Sigmoid colon (tissue), 7 donors: ENCODE data around the gene SPATA3. TPM values are rescaled to one million over a fixed set of nuclear protein-coding genes. Genes with fewer than 3 reads are reported as not detected.

Source experiments
- DNase-seq: peaks from one replicate; pipeline ENCODE4 v3.0.0-alpha.2; 2019
- H3K27ac ChIP-seq, 4 donors: fragments of 200-600 bp; sonication (generic); one replicate each; pipeline ENCODE4 v1.5.1; 2016 to 2019; ENCODE audit warnings: mild to moderate bottlenecking in 1 of 4
- H3K27me3 ChIP-seq, 3 donors: fragments of 200-600 bp; sonication (generic); one replicate each; pipeline ENCODE4 v1.5.1; 2019; ENCODE audit warnings: mild to moderate bottlenecking in 1 of 3
- H3K36me3 ChIP-seq, 4 donors: fragments of 200-600 bp; sonication (generic); one replicate each; pipeline ENCODE4 v1.5.1; 2016 to 2019
- H3K4me1 ChIP-seq, 4 donors: fragments of 200-600 bp; sonication (generic); one replicate each; pipeline ENCODE4 v1.5.1; 2017 to 2019
- H3K4me3 ChIP-seq, 4 donors: fragments of 200-600 bp; sonication (generic); one replicate each; pipeline ENCODE4 v1.5.1; 2017 to 2019; ENCODE audit warnings: mild to moderate bottlenecking in 2 of 4, moderate library complexity in 1 of 4
- H3K9me3 ChIP-seq, 4 donors: fragments of 200-600 bp in 3 of 4; sonication (generic) in 3 of 4; one replicate each; pipeline versions ENCODE4 v1.5.1 to v1.6.1; 2013 to 2019
- EP300 ChIP-seq, 4 donors: sonication (generic); formaldehyde crosslinking; IDR thresholded peaks; one replicate each; pipeline ENCODE4 v1.6.1; 2017; ENCODE audit warnings: antibody characterized with exemption in 4 of 4
- POLR2A ChIP-seq, 2 donors: fragments of 450-650 bp; IDR thresholded peaks; one replicate each; pipeline ENCODE4 v1.6.1; 2016; ENCODE audit warnings: antibody characterized with exemption in 2 of 2, mild to moderate bottlenecking in 2 of 2, moderate library complexity in 2 of 2
- POLR2AphosphoS5 ChIP-seq, 4 donors: sonication (generic); formaldehyde crosslinking; IDR thresholded peaks; one replicate each; pipeline ENCODE4 v1.6.1; 2017; ENCODE audit warnings: antibody characterized with exemption in 4 of 4
- WGBS, 2 donors: extraction: QIAGEN DNeasy Blood & Tissue Kit; methylation state at CpG; one replicate each; pipeline ENCODE4 v1.1.7; 2013; 5-methylcytosine and 5-hydroxymethylcytosine counted together
- intact Hi-C: fragments of 100-400 bp; cut with DNase I; formaldehyde crosslinking; loops from one replicate; pipeline ENCODE4 v1.15.1; 2023
- polyA plus RNA-seq, 3 donors: library from polyadenylated mRNA; stranded (reverse); fragments of 200-250 nt; gene quantifications; one replicate each; pipeline ENCODE4 v1.2.3, GENCODE V29; 2013
- total RNA-seq, 4 donors: library from RNA; depleted of rRNA; stranded (reverse); fragments of >200 nt; gene quantifications; one replicate each; pipeline ENCODE4 v1.1.0, GENCODE V29; 2016
- TF ChIP-seq, protein P1 (sequence below), 4 experiments: fragments of 450-650 bp in 3 of 4; fragments of 200-600 bp in 1 of 4; IDR thresholded peaks; one replicate each; pipeline ENCODE4 v1.5.1; 2016 to 2019; ENCODE audit warnings: antibody characterized with exemption in 4 of 4, mild to moderate bottlenecking in 3 of 4, moderate library complexity in 2 of 4
- donor health status: healthy with polysubstance abuse.
- donor health status: Bipolar disorder and iron deficiency.
- donor health status: healthy.

SPATA3 gene
- total and polyA plus RNA-seq, 7 donors = not detected

DNA sequence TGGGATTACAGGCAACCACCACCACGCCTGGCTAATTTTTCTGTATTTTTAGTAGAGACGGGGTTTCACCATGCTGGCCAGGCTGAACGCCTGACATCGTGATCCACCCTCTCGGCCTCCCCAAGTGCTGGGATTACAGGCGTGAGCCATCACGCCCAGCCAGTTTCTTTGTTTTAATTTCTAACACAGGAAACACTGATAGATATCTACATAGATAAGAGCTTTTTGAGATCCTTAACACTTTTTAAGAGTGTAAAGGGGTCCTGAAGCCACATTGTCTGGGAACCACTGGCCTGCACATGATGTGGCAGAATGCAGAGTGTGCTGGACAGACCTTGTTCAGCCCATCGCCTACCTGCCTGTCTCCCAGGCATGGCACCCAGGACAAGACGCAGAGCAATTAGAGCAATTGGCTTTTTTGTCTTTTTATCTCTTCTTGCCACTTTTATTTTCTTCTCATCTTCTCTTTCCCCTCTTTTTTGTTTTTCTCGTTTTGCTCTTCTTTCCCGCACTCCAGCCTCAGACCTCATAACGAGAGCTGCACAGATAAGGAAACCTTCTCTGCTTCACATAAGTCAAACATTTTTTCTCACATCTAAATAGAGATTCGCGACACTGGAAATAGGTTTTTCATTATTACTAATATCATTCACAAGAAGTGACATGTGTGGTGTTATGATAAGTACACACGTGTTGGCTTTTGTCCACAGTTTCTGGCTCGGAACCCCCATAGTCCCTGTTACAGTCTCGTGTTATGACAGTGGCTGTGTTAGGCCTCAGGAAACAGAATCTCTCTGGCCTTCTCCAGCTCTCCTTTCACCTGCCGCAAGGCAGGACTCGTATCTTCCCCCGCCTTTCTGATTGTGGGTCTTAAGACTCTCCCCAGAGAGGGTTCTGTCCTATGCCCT, 45.7 kb upstream of the SPATA3 start:
- no peak for TF ChIP-seq EP300 (IDR thresholded peaks at IDR 0.05)
- no peak for TF ChIP-seq POLR2A (IDR thresholded peaks at IDR 0.05)
- TF ChIP-seq, protein P1, sequence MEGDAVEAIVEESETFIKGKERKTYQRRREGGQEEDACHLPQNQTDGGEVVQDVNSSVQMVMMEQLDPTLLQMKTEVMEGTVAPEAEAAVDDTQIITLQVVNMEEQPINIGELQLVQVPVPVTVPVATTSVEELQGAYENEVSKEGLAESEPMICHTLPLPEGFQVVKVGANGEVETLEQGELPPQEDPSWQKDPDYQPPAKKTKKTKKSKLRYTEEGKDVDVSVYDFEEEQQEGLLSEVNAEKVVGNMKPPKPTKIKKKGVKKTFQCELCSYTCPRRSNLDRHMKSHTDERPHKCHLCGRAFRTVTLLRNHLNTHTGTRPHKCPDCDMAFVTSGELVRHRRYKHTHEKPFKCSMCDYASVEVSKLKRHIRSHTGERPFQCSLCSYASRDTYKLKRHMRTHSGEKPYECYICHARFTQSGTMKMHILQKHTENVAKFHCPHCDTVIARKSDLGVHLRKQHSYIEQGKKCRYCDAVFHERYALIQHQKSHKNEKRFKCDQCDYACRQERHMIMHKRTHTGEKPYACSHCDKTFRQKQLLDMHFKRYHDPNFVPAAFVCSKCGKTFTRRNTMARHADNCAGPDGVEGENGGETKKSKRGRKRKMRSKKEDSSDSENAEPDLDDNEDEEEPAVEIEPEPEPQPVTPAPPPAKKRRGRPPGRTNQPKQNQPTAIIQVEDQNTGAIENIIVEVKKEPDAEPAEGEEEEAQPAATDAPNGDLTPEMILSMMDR (IDR thresholded peaks at IDR 0.05) = no peak
- no peak for TF ChIP-seq POLR2AphosphoS5 (IDR thresholded peaks at IDR 0.05)
- no peaks in the 10 kb centered on the region for H3K27me3 ChIP-seq
- H3K4me1 ChIP-seq = no peaks in the 10 kb centered on the region
- H3K36me3 ChIP-seq = no peaks in the 10 kb centered on the region
- no peaks in the 10 kb centered on the region for H3K9me3 ChIP-seq
- no peak overlapping the region for H3K27ac ChIP-seq
- intact Hi-C loops = no loop called here
- DNase-seq = no peak
- no peak overlapping the region for H3K4me3 ChIP-seq
- 87 to 88% methylated on average over 20 of the region's 20 CpGs for WGBS, 2 donors

DNA sequence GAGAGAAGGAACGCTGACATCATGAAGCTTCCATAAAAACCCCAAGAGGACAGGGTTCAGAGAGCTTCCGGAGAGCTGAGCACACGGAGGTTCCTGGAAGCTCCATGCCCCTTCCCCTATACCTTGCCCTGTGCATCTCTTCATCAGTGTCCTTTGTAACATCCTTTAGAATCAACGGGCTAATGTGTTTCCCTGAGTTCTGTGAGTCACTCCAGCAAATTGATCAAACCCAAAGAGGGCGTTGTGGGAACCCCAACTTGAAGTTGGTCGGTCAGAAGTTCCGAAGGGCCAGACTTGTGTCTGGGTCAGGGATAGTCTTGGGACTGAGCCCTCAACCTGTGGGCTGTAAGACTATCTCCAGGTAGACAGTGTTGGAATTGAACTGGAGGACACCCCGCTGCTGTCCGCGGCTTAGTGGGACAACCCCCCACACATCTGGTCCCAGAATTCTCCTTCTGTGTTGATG, 45.0 kb upstream of the SPATA3 start:
- intact Hi-C loops = no loop called here
- WGBS, 2 donors = 90 to 93% methylated on average over 10 of the region's 10 CpGs

DNA sequence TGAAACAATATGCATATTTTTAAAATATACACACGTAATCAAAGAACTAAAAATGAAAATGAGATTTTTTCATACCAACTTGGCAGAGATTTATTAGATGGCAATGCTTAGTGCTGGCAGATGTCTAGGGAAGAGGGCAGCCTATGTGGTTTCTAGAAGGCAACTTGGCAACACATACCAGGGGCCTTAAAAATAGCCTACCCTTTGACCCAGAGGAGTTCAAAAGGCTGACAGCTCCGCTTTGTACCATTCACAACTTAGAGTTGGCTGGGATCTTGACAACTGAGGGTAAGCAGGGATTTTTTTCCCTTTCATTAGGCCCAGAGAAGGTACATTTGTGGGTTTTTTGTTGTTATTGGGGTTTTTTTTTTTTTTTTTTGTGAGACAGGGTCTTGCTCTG, 44.5 kb upstream of the SPATA3 start:
- Histone ChIP-seq H3K4me1 (no peaks in the 10 kb centered on the region), H3K9me3 (no peaks in the 10 kb centered on the region), H3K4me3 (no peak overlapping the region), H3K27ac (no peak overlapping the region), H3K27me3 (peaks cover 0 to 4% (median 0%) of the 10 kb centered on the region in 3 donors), H3K36me3 (no peaks in the 10 kb centered on the region)
- 87 to 95% methylated on average over 2 of the region's 2 CpGs for WGBS, 2 donors
- intact Hi-C loops = no loop called here
- TF ChIP-seq, protein P1 (IDR thresholded peaks at IDR 0.05) = no peak
- TF ChIP-seq POLR2AphosphoS5 (IDR thresholded peaks at IDR 0.05) (no peak), POLR2A (IDR thresholded peaks at IDR 0.05) (no peak), EP300 (IDR thresholded peaks at IDR 0.05) (no peak)
- no peak for DNase-seq

More for the DNA sequence above, 45.0 kb upstream of the SPATA3 start:
- Histone ChIP-seq H3K4me1 (no peaks in the 10 kb centered on the region), H3K9me3 (no peaks in the 10 kb centered on the region), H3K27me3 (no peaks in the 10 kb centered on the region), H3K36me3 (no peaks in the 10 kb centered on the region), H3K4me3 (no peak overlapping the region), H3K27ac (no peak overlapping the region)
- TF ChIP-seq POLR2A (IDR thresholded peaks at IDR 0.05) = no peak
- DNase-seq = no peak

DNA sequence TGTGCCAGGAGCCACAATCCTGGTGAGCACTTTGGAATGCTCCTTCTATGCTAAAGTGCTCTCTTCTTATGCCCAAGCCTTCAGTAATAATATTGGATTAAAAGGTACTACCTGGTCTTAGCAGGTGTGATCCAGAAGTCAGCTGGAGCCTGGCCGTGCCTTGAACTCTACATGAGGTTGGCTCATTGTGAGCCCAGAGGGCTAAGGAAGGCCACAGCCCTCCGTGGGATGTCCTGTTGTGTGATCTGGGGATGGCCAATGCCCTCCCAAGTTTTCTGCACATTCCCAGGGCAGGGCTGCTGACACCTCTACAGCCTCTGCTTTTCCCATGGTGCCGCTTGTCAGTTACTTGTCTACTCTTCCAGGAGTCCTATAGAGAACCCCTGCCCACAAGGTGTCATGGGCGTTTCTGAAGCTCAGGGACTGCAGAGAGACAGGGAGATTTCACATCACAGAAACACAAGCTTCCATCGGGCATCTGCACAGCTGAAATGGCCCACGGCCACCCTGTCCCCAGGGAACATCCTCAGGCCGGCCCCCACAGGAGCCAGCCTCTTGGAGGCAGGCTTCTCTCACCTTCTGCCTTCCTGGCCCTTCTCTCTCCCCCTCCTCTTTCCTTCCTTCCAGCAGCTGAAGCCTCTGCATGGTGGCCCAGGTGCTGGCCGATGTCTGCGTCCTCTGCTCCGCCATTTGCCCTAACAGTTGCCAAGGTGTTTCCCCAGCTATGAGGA, 43.5 kb upstream of the SPATA3 start:
- Histone ChIP-seq H3K4me3 (no peak overlapping the region), H3K27ac (no peak overlapping the region), H3K27me3 (peaks cover 0 to 14% (median 3%) of the 10 kb centered on the region in 3 donors), H3K36me3 (no peaks in the 10 kb centered on the region), H3K4me1 (peaks cover 0 to 6% (median 2%) of the 10 kb centered on the region in 4 donors), H3K9me3 (no peaks in the 10 kb centered on the region)
- TF ChIP-seq EP300 (IDR thresholded peaks at IDR 0.05) = no peak
- no peak for TF ChIP-seq POLR2A (IDR thresholded peaks at IDR 0.05)
- no peak for TF ChIP-seq POLR2AphosphoS5 (IDR thresholded peaks at IDR 0.05)
- TF ChIP-seq, protein P1 (IDR thresholded peaks at IDR 0.05) = no peak
- WGBS, 2 donors = 94 to 95% methylated on average over 10 of the region's 10 CpGs
- no peak for DNase-seq
- intact Hi-C loops = no loop called here

DNA sequence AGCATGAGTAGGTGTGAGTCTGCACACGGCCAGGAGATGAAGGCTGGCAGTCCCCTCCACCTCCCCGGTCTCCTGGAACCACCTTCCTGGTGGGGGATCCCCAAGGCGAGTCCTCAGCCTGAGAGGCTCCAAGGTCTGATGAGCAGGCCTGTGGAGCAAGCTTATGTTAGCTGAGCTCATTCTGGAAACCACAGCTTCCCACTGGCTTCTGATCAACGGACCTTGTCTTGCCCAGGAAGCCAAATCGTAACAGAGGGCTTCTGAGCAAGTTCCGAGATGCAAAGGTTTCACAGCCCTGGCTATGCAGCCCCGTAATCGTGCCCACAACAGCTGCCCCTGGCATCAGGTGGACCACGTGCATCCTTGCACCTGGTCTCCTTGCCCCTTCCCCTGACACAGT, 42.1 kb upstream of the SPATA3 start:
- no peak overlapping the region for H3K4me3 ChIP-seq
- intact Hi-C loops = no loop called here
- H3K9me3 ChIP-seq = no peaks in the 10 kb centered on the region
- no peaks in the 10 kb centered on the region for H3K36me3 ChIP-seq
- peaks cover 0 to 29% (median 3%) of the 10 kb centered on the region in 3 donors for H3K27me3 ChIP-seq
- no peak overlapping the region for H3K27ac ChIP-seq
- DNase-seq = no peak
- 65 to 84% methylated on average over 9 of the region's 9 CpGs for WGBS, 2 donors
- TF ChIP-seq, protein P1 (IDR thresholded peaks at IDR 0.05) = no peak
- TF ChIP-seq POLR2AphosphoS5 (IDR thresholded peaks at IDR 0.05) (no peak), EP300 (IDR thresholded peaks at IDR 0.05) (no peak)
- H3K4me1 ChIP-seq = peaks cover 0 to 11% (median 4%) of the 10 kb centered on the region in 4 donors
